ENCODE results near the gene NEO1.

NEO1 gene

DNA sequence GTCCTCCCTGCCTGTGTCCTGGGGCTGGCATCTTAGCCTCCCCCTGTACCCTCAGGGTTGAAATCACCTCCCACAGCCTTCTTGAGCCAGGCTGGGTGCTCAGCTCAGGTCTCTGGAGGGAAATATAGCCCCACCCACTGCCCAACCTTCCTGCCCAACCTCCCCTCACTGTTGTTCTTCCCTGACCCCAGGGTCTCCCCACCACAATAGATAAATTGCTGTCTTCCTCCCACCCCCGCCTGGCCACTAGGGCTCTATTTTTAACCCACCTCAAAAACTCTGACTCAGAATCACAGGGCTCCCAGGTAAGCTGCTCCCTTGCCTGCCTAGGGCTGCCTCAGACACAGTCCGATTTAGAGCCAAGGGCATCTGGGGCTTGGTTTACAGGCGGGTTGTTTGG, 301.5 kb downstream of the NEO1 start:
- no peak overlapping the region for H3K4me3 ChIP-seq (ENCODE audit: control insufficient read depth, low read depth, low read length)
- no peak for DNase-seq (ENCODE audit: low read depth)
- TF ChIP-seq, protein P1, sequence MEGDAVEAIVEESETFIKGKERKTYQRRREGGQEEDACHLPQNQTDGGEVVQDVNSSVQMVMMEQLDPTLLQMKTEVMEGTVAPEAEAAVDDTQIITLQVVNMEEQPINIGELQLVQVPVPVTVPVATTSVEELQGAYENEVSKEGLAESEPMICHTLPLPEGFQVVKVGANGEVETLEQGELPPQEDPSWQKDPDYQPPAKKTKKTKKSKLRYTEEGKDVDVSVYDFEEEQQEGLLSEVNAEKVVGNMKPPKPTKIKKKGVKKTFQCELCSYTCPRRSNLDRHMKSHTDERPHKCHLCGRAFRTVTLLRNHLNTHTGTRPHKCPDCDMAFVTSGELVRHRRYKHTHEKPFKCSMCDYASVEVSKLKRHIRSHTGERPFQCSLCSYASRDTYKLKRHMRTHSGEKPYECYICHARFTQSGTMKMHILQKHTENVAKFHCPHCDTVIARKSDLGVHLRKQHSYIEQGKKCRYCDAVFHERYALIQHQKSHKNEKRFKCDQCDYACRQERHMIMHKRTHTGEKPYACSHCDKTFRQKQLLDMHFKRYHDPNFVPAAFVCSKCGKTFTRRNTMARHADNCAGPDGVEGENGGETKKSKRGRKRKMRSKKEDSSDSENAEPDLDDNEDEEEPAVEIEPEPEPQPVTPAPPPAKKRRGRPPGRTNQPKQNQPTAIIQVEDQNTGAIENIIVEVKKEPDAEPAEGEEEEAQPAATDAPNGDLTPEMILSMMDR (IDR thresholded peaks at IDR 0.05; ENCODE audit: control insufficient read depth, insufficient read depth, low read depth, low read length, missing control alignments) = no peak

DNA sequence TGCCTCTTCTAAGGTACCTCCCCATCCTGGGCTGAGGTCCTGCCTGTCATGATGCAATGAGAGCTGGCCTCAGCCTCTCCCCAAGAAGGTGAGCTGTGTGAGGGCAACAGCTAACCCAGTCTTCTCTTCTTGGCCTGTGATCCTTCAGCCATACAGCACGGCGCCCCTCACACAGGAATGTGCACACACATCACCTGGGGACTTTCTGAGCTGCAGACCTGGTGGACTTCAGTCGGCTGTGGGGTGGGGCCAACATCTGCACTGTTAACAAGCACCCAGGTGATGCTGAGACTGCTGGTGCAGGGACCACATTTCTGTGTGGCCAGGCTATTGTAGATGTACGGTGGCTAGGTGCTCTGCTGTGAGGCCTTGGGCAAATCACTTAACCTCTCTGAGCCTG, 302.0 kb downstream of the NEO1 start:
- TF ChIP-seq, protein P1 (IDR thresholded peaks at IDR 0.05; ENCODE audit: control insufficient read depth, insufficient read depth, low read depth, low read length, missing control alignments) = no peak
- DNase-seq (ENCODE audit: low read depth) = no peak
- no peak overlapping the region for H3K4me3 ChIP-seq (ENCODE audit: control insufficient read depth, low read depth, low read length)
